DND-41 (cell line): ENCODE data around the gene CCDC85C.

ENCODE experiments used
- CTCF ChIP-seq: IDR thresholded peaks from 2 replicates; pipeline ENCODE4 v1.5.1; 2012; ENCODE audit warnings: borderline replicate concordance, low read length, moderate library complexity, mild to moderate bottlenecking; ENCODE audit not compliant: poor library complexity, severe bottlenecking; ENCODE audit errors: extremely low read depth
- EZH2 ChIP-seq: IDR thresholded peaks from 3 replicates; pipeline ENCODE4 v1.6.1; 2012; ENCODE audit warnings: borderline replicate concordance, low read depth, mild to moderate bottlenecking, moderate library complexity, low read length, inconsistent platforms; ENCODE audit not compliant: severe bottlenecking

GRCh38 chr14:99643343-99643742 lies 39.3 kb upstream of the CCDC85C start:
- TF ChIP-seq CTCF (no peak), EZH2 (no peak)
